ENCODE results near the gene OTOF. TPM values are rescaled to one million over a fixed set of nuclear protein-coding genes. Genes with fewer than 3 reads are reported as not detected.

OTOF gene
- total and polyA plus RNA-seq, 9 of the 15 experiments (the other 6 are each of a cell fraction or from before 2014, with no cell fraction given) = 0.03 to 0.11 (median 0.06) TPM; not detected in 5

GRCh38 chr2:26457695-26458364 lies 20.1 kb downstream of the OTOF start:
- no peak overlapping the region for H3K27ac ChIP-seq (ENCODE audit: extremely low read depth, low read depth, low read length)

More at GRCh38 chr2:26457695-26458364, 20.1 kb downstream of the OTOF start:
- whole genome bisulfite sequencing (ENCODE audit: insufficient coverage, low coverage, missing lambda C conversion rate) = 74% methylated on average over 14 of the region's 19 CpGs
- DNase-seq (ENCODE audit: extremely low read depth in 1 of 4, low spot score in 3 of 4) (no peak), FAIRE-seq (no peak), ATAC-seq (no peak)
- Histone ChIP-seq H3K9me1 (ENCODE audit: control insufficient read depth, insufficient read depth, low read length) (no peaks in the 10 kb centered on the region), H3K79me2 (ENCODE audit: control insufficient read depth, insufficient read depth, low read length) (no peaks in the 10 kb centered on the region), H3K9ac (ENCODE audit: insufficient read depth in 1 of 2, low read depth in 2 of 2, low read length in 2 of 2) (no peak overlapping the region), H3K9me3 (replicated peaks; ENCODE audit: control insufficient read depth, insufficient read depth, low read depth, low read length) (no peaks in the 10 kb centered on the region), H3K27me3 (ENCODE audit: control insufficient read depth in 2 of 2, insufficient read depth in 2 of 2, low read length in 2 of 2) (peaks cover 0 to 20% of the 10 kb centered on the region in 2 experiments; a peak in 3 of 5 replicates), H3K4me2 (ENCODE audit: insufficient read depth, low read length) (no peak overlapping the region), H3K4me3 (no peak overlapping the region), H3K4me1 (replicated peaks in 1 of 2; ENCODE audit: control insufficient read depth in 2 of 2, insufficient read depth in 2 of 2, low read length in 2 of 2) (peaks cover 5 to 37% of the 10 kb centered on the region in 2 experiments; a peak in 4 of 5 replicates), H2AFZ (ENCODE audit: low read depth, low read length) (no peak overlapping the region), H4K20me1 (replicated peaks; ENCODE audit: control insufficient read depth, insufficient read depth, low read length) (no peaks in the 10 kb centered on the region), H3K36me3 (ENCODE audit: control insufficient read depth, insufficient read depth, low read length) (no peaks in the 10 kb centered on the region)
- no peak for TF ChIP-seq USF1 (CRISPR knock-in tag; IDR thresholded peaks at IDR 0.05)
- TF ChIP-seq NCOA1 (IDR thresholded peaks at IDR 0.05; ENCODE audit: low read depth) = no peak
- no peak for TF ChIP-seq ZNF778 (CRISPR knock-in tag; IDR thresholded peaks at IDR 0.05)
- TF ChIP-seq ZNF316 (IDR thresholded peaks at IDR 0.05) = no peak
- TF ChIP-seq TFAP4 (CRISPR knock-in tag; IDR thresholded peaks at IDR 0.05; ENCODE audit: borderline replicate concordance) = no peak
- no peak for TF ChIP-seq RBM14 (IDR thresholded peaks at IDR 0.05; ENCODE audit: borderline replicate concordance, insufficient read depth, low read depth, low read length)
- TF ChIP-seq ZBTB33 (CRISPR knock-in tag; IDR thresholded peaks at IDR 0.05) = peak; percentile 72; the same call in 1 of the 2 replicates
- TF ChIP-seq HMBOX1 (IDR thresholded peaks at IDR 0.05) = no peak
- no peak for TF ChIP-seq CTBP1 (IDR thresholded peaks at IDR 0.05; ENCODE audit: borderline replicate concordance)
- intact Hi-C loops (cut with micrococcal nuclease) = no loop called here
- ChIA-PET POLR2A (no interaction called here), CTCF (ENCODE audit: low intra/inter-chr PET ratio) (no interaction called here)
- in situ Hi-C loops (cut with MboI) = no loop called here
- BruUV-seq (replicated peaks) = no TSS peak
